Heart right ventricle (tissue), 16 donors: Measurements from ENCODE around the gene ETS1. TPM values are rescaled to one million over a fixed set of nuclear protein-coding genes. Genes with fewer than 3 reads are reported as not detected.

Experiments
- ATAC-seq, 8 donors: fragments of 200-7000 bp; cut with Tn5 transposase; one replicate each; pipeline ENCODE4 v1.9.1; 2020; ENCODE audit warnings: mild to moderate bottlenecking in 8 of 8, moderate library complexity in 8 of 8, moderate number of reproducible peaks in 1 of 8
- DNase-seq, 2 donors: peaks; one replicate each; pipeline ENCODE4 v3.0.0-alpha.2; 2020
- H3K27ac ChIP-seq, 10 donors: fragments of 200-600 bp; sonication (generic) in 2 of 10; one replicate each; pipeline versions ENCODE4 v1.5.0 to v1.8.0; 2020 to 2022; ENCODE audit warnings: mild to moderate bottlenecking in 3 of 10
- H3K27me3 ChIP-seq, 7 donors: fragments of 200-600 bp; one replicate each; pipeline ENCODE4 v1.8.0; 2021 to 2022; ENCODE audit warnings: mild to moderate bottlenecking in 2 of 7
- H3K36me3 ChIP-seq, 9 donors: fragments of 200-600 bp; sonication (generic) in 1 of 9; one replicate each; pipeline versions ENCODE4 v1.5.0 to v1.8.0; 2020 to 2022; ENCODE audit warnings: mild to moderate bottlenecking in 2 of 9
- H3K4me1 ChIP-seq, 9 donors: fragments of 200-600 bp; sonication (generic) in 1 of 9; one replicate each; pipeline versions ENCODE4 v1.5.0 to v1.8.0; 2020 to 2022; ENCODE audit warnings: mild to moderate bottlenecking in 4 of 9
- H3K4me3 ChIP-seq, 10 donors: fragments of 200-600 bp; sonication (generic) in 2 of 10; one replicate each; pipeline versions ENCODE4 v1.5.0 to v1.8.0; 2020 to 2022; ENCODE audit warnings: mild to moderate bottlenecking in 7 of 10, moderate library complexity in 2 of 10
- H3K9me3 ChIP-seq, 11 donors: fragments of 200-600 bp in 10 of 11; sonication (generic) in 2 of 11; one replicate each; pipeline versions ENCODE4 v1.5.0 to v1.8.0; 2013 to 2022; ENCODE audit warnings: mild to moderate bottlenecking in 2 of 11, control low read depth in 1 of 11, moderate library complexity in 1 of 11
- CTCF ChIP-seq, 9 donors: fragments of 200-600 bp; sonication (generic) in 2 of 9; IDR thresholded peaks; one replicate each; pipeline versions ENCODE4 v1.5.0 to v1.8.0; 2021 to 2022; ENCODE audit warnings: antibody characterized with exemption in 9 of 9, mild to moderate bottlenecking in 5 of 9, moderate library complexity in 1 of 9
- WGBS, 2 donors: extraction: QIAGEN DNeasy Blood & Tissue Kit; methylation state at CpG; one replicate each; pipeline ENCODE4 v1.1.7; 2013; ENCODE audit warnings: inconsistent platforms in 1 of 2; 5-methylcytosine and 5-hydroxymethylcytosine counted together
- intact Hi-C, 10 donors: fragments of 100-400 bp; cut with DNase I; formaldehyde crosslinking; loops; one replicate each; pipeline versions ENCODE4 v1.11.1 to v1.14.2; 2022
- polyA plus RNA-seq, 2 donors: library from polyadenylated mRNA; stranded (reverse); fragments of 200-250 nt; gene quantifications; one replicate each; pipeline ENCODE4 v1.2.3, GENCODE V29; 2013
- total RNA-seq, 10 donors: library from RNA; stranded (reverse); fragmentation: NEBNext Ultra II Directional in 3 of 10; extraction: Animal tissue kit (Norgen Biotek cat#: 25700) in 3 of 10; gene quantifications; one replicate each; pipeline versions ENCODE4 v1.2.1 to v1.2.4, GENCODE V29; 2021 to 2023
- donor health status: Arrhythmogenic right ventricular cardiomyopathy.
- donor health status: ischemic (EF 13 %, LVEDD 7.1; RV severe dilation, severe dysfunction).
- donor health status: healthy with polysubstance abuse.
- donor health status: DM: no; HTN: yes; CAD: no.
- donor health status: DM: no; HTN: no; CAD: no.
- donor health status: ischemic (EF 25% LVEDD 6.9; RV normal size, moderate dysfunction).
- donor health status: ischemic (EF 25% LVEDD 5.7; RV mildly dilated, moderate dysfunction).
- donor health status: healthy.
- donor health status: DM: yes; HTN: yes; CAD: no.
- donor health status: Ischemic cardiomyopathy.
- donor health status: ischemic (EF 35%, LVEDD 5.7; RV mildly dilated, moderate dysfunction).
- donor health status: nonischemic (EF 11% LVEDD 7.7; RV severe dilation, severe dysfunction).
- donor health status: DM: yes; HTN: yes; CAD: no.
- donor health status: PGD.
- donor health status: ischemic (EF 29% LVEDD 5.4; RV normal size, mild dysfunction).
- donor health status: nonischemic (EF 23%, LVEDD 6.1; RV moderate dilation, normal function).

The ETS1 gene
- total and polyA plus RNA-seq, 12 donors: 21.3 to 93.4 (median 50.7) TPM

- Histone ChIP-seq H3K4me1 (peaks cover 0 to 19% (median 12%) of the 10 kb centered on the region in 9 donors), H3K4me3 (no peak overlapping the region), H3K27me3 (no peaks in the 10 kb centered on the region), H3K36me3 (no peaks in the 10 kb centered on the region), H3K9me3 (no peaks in the 10 kb centered on the region), H3K27ac (no peak overlapping the region)
- TF ChIP-seq CTCF (IDR thresholded peaks at IDR 0.05): no peak
- intact Hi-C loops: no loop called here
- DNase-seq (no peak), ATAC-seq (no peak)
- WGBS, 2 donors: 90% methylated on average over 1 of the region's 1 CpG
Measured at GRCh38 chr11:128599729-128600128, 12.4 kb upstream of the ETS1 start.

- DNase-seq: no peak
- peaks cover 0 to 12% (median 3%) of the 10 kb centered on the region in 9 donors for H3K4me1 ChIP-seq
- WGBS, 2 donors: 88 to 90% methylated on average over 1 of the region's 1 CpG
- no peak for ATAC-seq
- no peaks in the 10 kb centered on the region for H3K9me3 ChIP-seq
- no peak for TF ChIP-seq CTCF (IDR thresholded peaks at IDR 0.05)
- H3K27ac ChIP-seq: no peak overlapping the region
- no peaks in the 10 kb centered on the region for H3K27me3 ChIP-seq
- intact Hi-C loops: no loop called here
- H3K4me3 ChIP-seq: no peak overlapping the region
- H3K36me3 ChIP-seq: no peaks in the 10 kb centered on the region
Measured at GRCh38 chr11:128598506-128599150, 11.3 kb upstream of the ETS1 start.

- no peak for ATAC-seq
- TF ChIP-seq CTCF (IDR thresholded peaks at IDR 0.05): no peak
- 84 to 86% methylated on average over 4 of the region's 4 CpGs for WGBS, 2 donors
- peaks cover 0 to 8% (median 0%) of the 10 kb centered on the region in 9 donors for H3K4me1 ChIP-seq
- no peaks in the 10 kb centered on the region for H3K9me3 ChIP-seq
- intact Hi-C loops: no loop called here
- no peak overlapping the region for H3K4me3 ChIP-seq
- no peak for DNase-seq
- no peaks in the 10 kb centered on the region for H3K36me3 ChIP-seq
- no peaks in the 10 kb centered on the region for H3K27me3 ChIP-seq
- no peak overlapping the region for H3K27ac ChIP-seq
Measured at GRCh38 chr11:128598096-128598495, 10.7 kb upstream of the ETS1 start.

DNA sequence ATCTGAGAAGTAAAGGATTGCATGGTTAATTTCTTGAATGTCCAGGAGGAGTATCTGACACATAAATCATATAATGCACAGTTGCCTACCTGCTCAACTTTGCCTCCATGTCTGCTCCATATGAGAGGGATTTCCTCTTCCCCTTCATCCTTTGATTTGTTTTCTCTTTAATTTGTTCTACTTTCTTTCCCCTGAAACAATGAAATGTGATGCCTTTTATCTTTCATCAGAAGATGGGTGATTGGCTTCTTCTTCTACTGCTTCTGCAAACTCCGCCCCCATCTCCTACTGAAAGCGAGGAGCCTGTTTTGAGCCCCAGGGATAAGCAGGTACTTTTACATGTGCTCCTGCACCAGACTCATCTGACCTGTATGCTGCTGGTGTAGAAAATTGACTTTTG lies 9.9 kb upstream of the ETS1 start:
- WGBS, 2 donors: 96 to 100% methylated on average over 2 of the region's 2 CpGs
- intact Hi-C loops: no loop called here

More for the DNA sequence above, 9.9 kb upstream of the ETS1 start:
- no peak overlapping the region for H3K4me3 ChIP-seq
- no peaks in the 10 kb centered on the region for H3K36me3 ChIP-seq
- H3K9me3 ChIP-seq: no peaks in the 10 kb centered on the region
- peaks cover 0 to 10% (median 0%) of the 10 kb centered on the region in 9 donors for H3K4me1 ChIP-seq
- H3K27ac ChIP-seq: no peak overlapping the region
- ATAC-seq (no peak), DNase-seq (no peak)
- TF ChIP-seq CTCF (IDR thresholded peaks at IDR 0.05): no peak
- H3K27me3 ChIP-seq: no peaks in the 10 kb centered on the region
